GM10248 (cell line): ENCODE data around the gene BLOC1S5.
"Not testable (repeated sequence)": the region's sequence is repeated elsewhere in the genome, so short reads cannot be mapped to it uniquely, and the experiment has no call there.

Source experiments
- CTCF ChIA-PET: fragments of 300-600 bp; sonication (Branson Sonifier 250); formaldehyde crosslinking; extraction: SDS; loops from one replicate; lab custom pipeline; 2021; ENCODE audit warnings: antibody characterized with exemption; lab: Yijun Ruan, JAX
- POLR2A ChIA-PET: fragments of 350-650 bp; sonication (Branson Sonifier 250); formaldehyde crosslinking; extraction: SDS; loops from one replicate; lab custom pipeline; 2020; ENCODE audit warnings: antibody characterized with exemption; lab: Yijun Ruan, JAX
- DNase-seq: peaks from one replicate; pipeline ENCODE4 v3.0.0; 2012; ENCODE audit errors: extremely low spot score
- TF ChIP-seq, protein P1 (sequence below): IDR thresholded peaks from 2 replicates; pipeline ENCODE4 v1.5.1; 2012; ENCODE audit warnings: mild to moderate bottlenecking, low read depth; ENCODE audit errors: extremely low read depth, missing control alignments, control extremely low read depth

Gene BLOC1S5

DNA sequence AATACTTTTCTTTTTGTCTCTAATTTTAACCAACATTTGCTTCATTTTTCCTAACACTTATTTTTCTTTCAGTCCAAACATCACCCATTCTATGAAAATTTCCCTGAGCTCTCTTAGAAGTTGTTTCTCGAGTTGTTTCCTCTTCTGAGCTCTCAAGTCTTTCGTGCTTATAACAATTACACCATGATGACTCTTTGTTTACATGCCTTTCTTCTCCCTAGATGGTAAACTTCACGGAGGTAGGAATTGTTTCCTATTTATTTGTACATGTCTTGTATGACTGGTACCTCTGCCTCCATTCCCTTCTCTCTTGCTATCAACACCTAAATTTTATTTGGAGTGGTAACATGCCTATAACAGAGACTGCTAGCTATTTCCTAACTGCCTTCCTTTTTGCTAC lies 6.4 kb downstream of the BLOC1S5 start:
- no peak for DNase-seq
- ChIA-PET POLR2A (interaction anchor here (0.6 kb wide), 1 partner anchor 14 kb away, joined by 3 read pairs; no protein-coding TSS in a partner anchor), CTCF (interaction anchor here (1.0 to 5.3 kb wide), 6 partner anchors 8 to 782 kb away, joined by 3 to 59 read pairs (median 4); partner anchors contain the start of gene BMP6)
- TF ChIP-seq, protein P1, sequence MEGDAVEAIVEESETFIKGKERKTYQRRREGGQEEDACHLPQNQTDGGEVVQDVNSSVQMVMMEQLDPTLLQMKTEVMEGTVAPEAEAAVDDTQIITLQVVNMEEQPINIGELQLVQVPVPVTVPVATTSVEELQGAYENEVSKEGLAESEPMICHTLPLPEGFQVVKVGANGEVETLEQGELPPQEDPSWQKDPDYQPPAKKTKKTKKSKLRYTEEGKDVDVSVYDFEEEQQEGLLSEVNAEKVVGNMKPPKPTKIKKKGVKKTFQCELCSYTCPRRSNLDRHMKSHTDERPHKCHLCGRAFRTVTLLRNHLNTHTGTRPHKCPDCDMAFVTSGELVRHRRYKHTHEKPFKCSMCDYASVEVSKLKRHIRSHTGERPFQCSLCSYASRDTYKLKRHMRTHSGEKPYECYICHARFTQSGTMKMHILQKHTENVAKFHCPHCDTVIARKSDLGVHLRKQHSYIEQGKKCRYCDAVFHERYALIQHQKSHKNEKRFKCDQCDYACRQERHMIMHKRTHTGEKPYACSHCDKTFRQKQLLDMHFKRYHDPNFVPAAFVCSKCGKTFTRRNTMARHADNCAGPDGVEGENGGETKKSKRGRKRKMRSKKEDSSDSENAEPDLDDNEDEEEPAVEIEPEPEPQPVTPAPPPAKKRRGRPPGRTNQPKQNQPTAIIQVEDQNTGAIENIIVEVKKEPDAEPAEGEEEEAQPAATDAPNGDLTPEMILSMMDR: no peak

DNA sequence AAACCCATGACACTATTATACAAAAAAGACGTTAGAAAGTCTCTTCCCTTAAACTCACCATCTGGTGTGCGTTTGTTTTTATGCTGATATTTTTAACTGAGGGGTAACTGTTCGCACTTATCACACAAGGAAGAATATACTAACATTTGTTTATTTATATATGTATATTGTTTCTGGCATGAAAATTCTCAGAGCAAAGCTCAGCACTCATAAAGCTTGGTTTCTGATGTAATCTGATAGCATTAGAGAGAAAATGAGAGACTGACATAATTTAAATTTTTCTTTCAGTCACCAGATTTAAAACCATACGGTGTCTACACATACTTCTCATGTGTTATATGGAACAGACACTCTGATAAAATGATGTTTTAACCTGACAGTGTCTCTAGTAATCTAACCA lies 6.9 kb downstream of the BLOC1S5 start:
- no peak for DNase-seq
- CTCF ChIA-PET: interaction anchor here (3.2 to 5.3 kb wide), 2 partner anchors 158 to 334 kb away, joined by 15 to 59 read pairs; partner anchors contain the start of gene BMP6
- POLR2A ChIA-PET: interaction anchor here (0.6 kb wide), 1 partner anchor 13 kb away, joined by 3 read pairs; no protein-coding TSS in a partner anchor
- TF ChIP-seq, protein P1: no peak

DNA sequence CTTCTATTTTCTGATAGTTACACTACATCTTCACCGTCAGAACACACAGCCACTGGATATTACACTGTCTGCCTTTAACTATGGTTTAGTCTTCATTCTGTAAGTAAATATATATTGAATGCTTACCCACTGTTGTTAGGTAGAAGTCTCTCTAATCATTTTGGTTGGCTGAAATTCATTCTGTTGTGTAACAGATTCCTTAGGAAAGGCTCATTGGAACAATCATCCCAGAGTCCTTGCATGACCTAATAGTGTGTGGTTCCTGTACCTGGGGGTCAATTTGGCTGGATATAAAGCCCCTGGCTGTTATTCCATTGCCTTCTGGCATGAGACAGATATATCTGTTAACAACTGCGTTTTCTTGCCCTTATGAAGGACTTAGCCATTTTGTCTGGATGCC lies 9.9 kb downstream of the BLOC1S5 start:
- ChIA-PET POLR2A (no interaction called here), CTCF (no interaction called here)
- no peak for DNase-seq
- TF ChIP-seq, protein P1: no peak

DNA sequence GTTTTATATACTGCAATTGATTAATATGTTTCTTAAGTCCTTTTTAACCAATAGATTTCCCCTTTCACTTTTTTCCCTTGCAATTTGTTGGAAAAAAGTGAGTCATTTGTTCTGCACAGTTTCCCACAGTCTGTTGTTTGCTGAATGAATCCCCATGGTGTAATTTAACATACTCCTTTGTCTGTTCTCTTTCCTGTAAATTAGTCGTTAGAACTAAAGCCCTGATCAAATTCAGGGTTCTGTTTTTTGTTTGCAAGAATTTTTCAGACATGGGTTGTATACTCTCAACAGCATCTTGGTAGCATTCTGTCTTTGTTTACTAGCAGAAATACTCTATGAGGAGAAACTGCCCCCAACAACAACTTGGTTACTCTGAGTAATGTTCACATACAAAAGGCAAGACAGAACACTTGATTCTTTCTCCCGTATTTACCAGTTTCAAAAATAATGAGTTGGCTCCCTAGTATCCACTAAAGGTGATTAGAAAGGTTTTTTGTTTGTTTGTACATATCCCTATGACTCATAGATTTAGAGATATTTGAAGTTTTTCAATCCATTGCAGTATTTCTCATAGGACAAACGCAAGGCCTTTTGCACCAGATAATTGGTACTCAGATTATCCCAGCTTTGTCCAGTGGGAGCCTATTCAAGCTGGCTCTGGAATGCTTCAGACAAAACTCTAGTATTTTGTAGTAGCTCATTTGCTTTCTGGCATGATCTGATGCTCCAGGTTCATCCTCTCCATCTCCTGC lies 16.5 kb downstream of the BLOC1S5 start:
- DNase-seq: no peak
- ChIA-PET CTCF (no interaction called here), POLR2A (no interaction called here)

DNA sequence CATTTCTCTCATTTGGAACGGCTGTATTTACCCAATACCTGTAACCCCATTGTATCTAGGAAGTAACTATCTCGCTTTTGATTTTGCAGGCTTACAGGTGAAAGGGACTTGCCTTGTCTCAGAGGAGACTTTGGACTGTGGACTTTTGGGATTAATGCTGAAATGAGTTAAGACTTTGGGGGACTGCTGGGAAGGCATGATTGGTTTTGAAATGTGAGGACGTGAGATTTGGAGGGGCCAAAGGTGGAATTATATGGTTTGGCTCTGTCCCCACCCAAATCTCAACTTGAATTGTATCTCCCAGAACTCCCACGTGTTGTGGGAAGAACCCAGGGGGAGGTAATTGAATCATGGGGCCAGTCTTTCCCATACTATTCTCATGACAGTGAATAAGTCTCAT lies 18.4 kb downstream of the BLOC1S5 start:
- CTCF ChIA-PET, DNase-seq, POLR2A ChIA-PET: not testable (repeated sequence)

More for the DNA sequence above, 16.5 kb downstream of the BLOC1S5 start:
- TF ChIP-seq, protein P1: no peak

DNA sequence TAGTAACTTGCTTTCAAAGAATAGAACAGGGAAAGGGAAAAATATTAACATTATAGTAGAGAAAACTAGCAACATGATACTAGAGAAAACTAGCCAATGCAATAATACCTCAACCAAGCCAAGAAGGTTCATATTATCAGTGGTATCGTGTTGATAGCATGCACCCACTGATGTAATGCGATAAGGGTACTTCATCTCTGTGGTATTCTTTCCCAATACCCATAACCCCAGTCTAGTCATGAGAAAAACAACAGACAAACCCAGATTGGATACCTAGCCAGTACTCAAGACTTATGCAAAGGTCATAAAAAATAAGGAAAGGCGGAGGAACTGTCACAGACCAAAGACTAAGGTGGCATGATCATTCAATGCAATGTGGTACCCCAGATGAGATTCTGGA lies 21.0 kb downstream of the BLOC1S5 start:
- POLR2A ChIA-PET: no interaction called here
- TF ChIP-seq, protein P1: no peak
- CTCF ChIA-PET: no interaction called here
- no peak for DNase-seq

DNA sequence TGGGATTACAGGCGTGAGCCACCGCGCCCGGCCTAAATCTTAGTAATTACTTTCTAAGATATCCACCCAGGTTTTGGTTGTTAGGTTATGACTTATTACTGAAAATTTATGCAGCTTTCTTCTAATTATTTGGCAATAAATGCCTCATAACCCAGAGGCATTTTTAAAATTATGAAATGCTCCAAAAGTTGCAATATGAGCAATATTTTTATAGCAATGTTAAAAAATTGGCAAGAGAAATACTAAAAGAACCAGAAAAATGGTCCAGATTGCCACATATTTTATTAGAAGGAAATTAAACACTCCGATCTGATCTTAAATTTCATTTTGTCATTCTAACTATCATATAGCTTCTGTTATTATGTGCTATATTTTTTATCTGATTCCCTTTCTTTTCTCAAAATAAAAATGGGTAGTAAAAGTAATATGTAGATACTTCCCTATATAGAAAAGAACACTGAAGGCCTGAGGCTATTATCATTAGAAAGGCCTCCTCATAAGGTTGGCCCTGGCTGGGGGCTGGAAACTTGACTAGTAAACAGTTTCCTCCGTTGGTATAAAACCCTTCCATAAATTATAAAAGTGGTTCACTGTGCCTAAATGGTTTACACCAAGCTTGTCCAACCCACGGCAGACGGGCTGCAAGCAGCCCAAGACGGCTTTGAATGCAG lies 22.1 kb downstream of the BLOC1S5 start:
- POLR2A ChIA-PET: no interaction called here
- TF ChIP-seq, protein P1: no peak
- CTCF ChIA-PET: interaction anchor here (1.0 to 1.3 kb wide), 2 partner anchors 17 to 24 kb away, joined by 3 read pairs; no protein-coding TSS in a partner anchor
- no peak for DNase-seq

DNA sequence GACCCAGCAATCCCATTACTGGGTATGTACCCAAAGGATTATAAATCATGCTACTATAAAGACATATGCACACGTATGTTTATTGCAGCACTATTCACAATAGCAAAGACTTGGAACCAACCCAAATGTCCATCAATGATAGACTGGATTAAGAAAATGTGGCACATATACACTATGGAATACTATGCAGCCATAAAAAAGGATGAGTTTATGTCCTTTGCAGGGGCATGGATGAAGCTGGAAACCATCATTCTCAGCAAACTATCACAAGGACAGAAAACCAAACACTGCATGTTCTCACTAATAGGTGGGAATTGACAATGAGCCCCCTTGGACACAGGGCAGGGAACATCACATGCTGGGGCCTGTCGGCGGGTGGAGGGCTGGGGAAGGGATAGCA lies 30.1 kb downstream of the BLOC1S5 start:
- POLR2A ChIA-PET, CTCF ChIA-PET, DNase-seq: not testable (repeated sequence)
